Activated CD4-positive, alpha-beta T cell treated with anti-CD3 and anti-CD28 coated beads, Interleukin-2, amount 10 ng/mL, durations not matched to agents 7 days and 5 days (primary cell): Measurements from ENCODE around the gene ZNF148. TPM values are rescaled to one million over a fixed set of nuclear protein-coding genes. Genes with fewer than 3 reads are reported as not detected.

ENCODE experiments used
- CTCF ChIA-PET: fragments of 350-600 bp; sonication (Branson Sonifier 250); formaldehyde crosslinking; loops from one replicate; lab custom pipeline; 2021; ENCODE audit warnings: antibody characterized with exemption; lab: Charles Lee
- POLR2A ChIA-PET: fragments of 350-600 bp; sonication (Branson Sonifier 250); formaldehyde crosslinking; loops from one replicate; lab custom pipeline; 2021; ENCODE audit warnings: antibody characterized with exemption; lab: Charles Lee
- DNase-seq: peaks from one replicate; pipeline ENCODE4 v3.0.0-alpha.2; 2020
- H3K27ac Mint-ChIP-seq: one replicate; pipeline ENCODE4 v1.8.0; 2021; ENCODE audit warnings: mild to moderate bottlenecking, moderate library complexity, mixed read lengths
- H3K27me3 Mint-ChIP-seq: one replicate; pipeline ENCODE4 v1.8.0; 2021; ENCODE audit warnings: mixed read lengths
- H3K36me3 Mint-ChIP-seq: one replicate; pipeline ENCODE4 v1.8.0; 2021; ENCODE audit warnings: low read depth, mixed read lengths
- H3K4me1 Mint-ChIP-seq: one replicate; pipeline ENCODE4 v1.8.0; 2021; ENCODE audit warnings: mixed read lengths
- H3K4me3 Mint-ChIP-seq: one replicate; pipeline ENCODE4 v1.8.0; 2021; ENCODE audit warnings: mild to moderate bottlenecking, moderate library complexity, mixed read lengths
- H3K9me3 Mint-ChIP-seq: one replicate; pipeline ENCODE4 v1.8.0; 2021; ENCODE audit warnings: mixed read lengths
- total RNA-seq, 2 experiments: library from RNA; stranded (reverse); gene quantifications; one replicate each; pipeline ENCODE4 v1.2.3, GENCODE V29; 2021

The ZNF148 gene
- total RNA-seq, 2 experiments from 2014 or later = 39.3 to 46.1 TPM

DNA sequence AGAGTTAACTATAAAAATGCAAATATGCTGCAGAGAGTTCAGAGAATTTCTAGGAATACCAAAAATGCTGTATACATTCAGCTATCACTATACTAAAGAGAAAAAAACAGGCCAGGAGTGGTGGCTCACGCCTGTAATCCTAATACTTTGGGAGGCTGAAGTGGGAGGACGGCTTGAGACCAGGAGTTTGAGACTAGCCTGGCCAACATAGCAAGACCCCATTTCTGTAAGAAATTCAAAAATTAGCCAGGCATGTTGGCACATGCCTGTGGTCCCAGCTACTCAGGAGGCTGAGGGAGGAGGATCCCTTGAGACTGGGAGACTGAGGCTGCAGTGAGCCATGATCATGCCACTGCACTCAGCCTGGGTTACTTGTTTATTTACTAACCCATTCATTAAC, 87.9 kb downstream of the ZNF148 start:
- no peaks in the 10 kb centered on the region for H3K27me3 Mint-ChIP-seq
- no peaks in the 10 kb centered on the region for H3K4me1 Mint-ChIP-seq
- no peak overlapping the region for H3K27ac Mint-ChIP-seq

GRCh38 chr3:125281381-125281780, 93.7 kb downstream of the ZNF148 start:
- Mint-ChIP-seq H3K4me3 (no peak overlapping the region), H3K36me3 (peaks cover 38% of the 10 kb centered on the region), H3K9me3 (no peaks in the 10 kb centered on the region), H3K4me1 (no peaks in the 10 kb centered on the region), H3K27ac (no peak overlapping the region), H3K27me3 (no peaks in the 10 kb centered on the region)
- ChIA-PET POLR2A (no interaction called here), CTCF (interaction anchor here (1.1 kb wide), 1 partner anchor 44 kb away, joined by 3 read pairs; no protein-coding TSS in a partner anchor)
- no peak for DNase-seq

More for the DNA sequence above, 87.9 kb downstream of the ZNF148 start:
- no peaks in the 10 kb centered on the region for H3K9me3 Mint-ChIP-seq
- DNase-seq = no peak
- H3K36me3 Mint-ChIP-seq = peaks cover 46% of the 10 kb centered on the region
- no peak overlapping the region for H3K4me3 Mint-ChIP-seq
- ChIA-PET CTCF (no interaction called here), POLR2A (no interaction called here)

DNA sequence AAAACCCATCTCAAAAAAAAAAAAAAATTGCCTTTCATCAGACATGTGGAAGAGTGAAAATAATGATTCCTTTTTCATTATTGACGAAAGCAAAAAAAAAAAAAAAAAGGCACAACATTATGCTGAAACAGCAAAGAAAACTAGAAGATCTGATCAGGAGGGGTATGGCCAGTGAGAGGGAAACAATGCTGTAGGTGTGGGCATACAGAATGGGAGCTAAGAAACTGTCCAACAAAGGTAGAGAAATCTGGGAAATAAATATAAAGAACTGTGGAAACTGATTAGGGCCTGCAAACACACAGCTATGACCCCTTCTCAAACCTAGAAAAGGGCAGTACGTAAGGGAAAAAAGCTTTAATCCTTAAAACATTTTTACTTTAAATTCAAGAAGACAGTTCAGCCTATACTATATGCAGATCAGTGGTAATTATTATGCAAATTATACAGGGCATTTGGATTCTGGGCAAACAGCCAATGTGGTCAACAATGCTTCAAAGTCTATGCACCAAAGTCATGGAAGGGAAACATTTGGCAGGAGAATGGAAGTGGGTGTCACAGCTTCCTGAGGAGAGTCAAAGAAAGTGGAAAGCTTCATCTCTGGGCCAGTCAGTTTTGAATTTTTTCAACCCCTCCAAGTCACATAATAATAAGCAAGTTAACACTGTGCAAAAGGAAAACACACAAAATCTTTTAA, 94.3 kb downstream of the ZNF148 start:
- H3K36me3 Mint-ChIP-seq = peaks cover 38% of the 10 kb centered on the region
- H3K4me3 Mint-ChIP-seq = no peak overlapping the region
- no peaks in the 10 kb centered on the region for H3K4me1 Mint-ChIP-seq
- H3K9me3 Mint-ChIP-seq = no peaks in the 10 kb centered on the region
- no peak for DNase-seq
- H3K27me3 Mint-ChIP-seq = no peaks in the 10 kb centered on the region
- POLR2A ChIA-PET = no interaction called here
- no peak overlapping the region for H3K27ac Mint-ChIP-seq
- CTCF ChIA-PET = interaction anchor here (1.1 kb wide), 1 partner anchor 44 kb away, joined by 3 read pairs; no protein-coding TSS in a partner anchor

GRCh38 chr3:125278155-125278554, 97.0 kb downstream of the ZNF148 start:
- DNase-seq = no peak
- CTCF ChIA-PET = no interaction called here
- H3K36me3 Mint-ChIP-seq = peaks cover 30% of the 10 kb centered on the region
- no peak overlapping the region for H3K4me3 Mint-ChIP-seq
- H3K27ac Mint-ChIP-seq = no peak overlapping the region
- POLR2A ChIA-PET = no interaction called here
- H3K4me1 Mint-ChIP-seq = no peaks in the 10 kb centered on the region
- H3K9me3 Mint-ChIP-seq = no peaks in the 10 kb centered on the region
- no peaks in the 10 kb centered on the region for H3K27me3 Mint-ChIP-seq

DNA sequence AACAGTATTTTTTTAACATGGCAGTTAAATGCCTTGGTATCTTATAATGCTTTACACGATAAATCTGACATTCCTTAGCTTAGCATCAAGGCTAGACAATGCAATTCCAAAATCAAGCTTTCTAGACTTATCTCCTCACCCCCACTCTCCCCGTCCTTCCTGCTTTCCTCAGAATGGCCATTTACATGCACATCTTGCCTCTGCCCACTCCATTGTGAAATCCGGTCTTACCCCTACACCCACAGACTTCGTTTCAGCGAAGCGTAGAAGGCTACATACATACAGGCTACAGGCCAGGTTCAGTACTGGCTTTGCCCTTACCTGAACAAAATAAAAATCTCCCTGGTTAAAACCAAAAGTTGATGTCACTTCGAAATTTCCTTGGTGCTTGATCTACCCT, 104.0 kb downstream of the ZNF148 start:
- peaks cover 9% of the 10 kb centered on the region for H3K9me3 Mint-ChIP-seq
- no peak for DNase-seq
- H3K27ac Mint-ChIP-seq = no peak overlapping the region
- no peaks in the 10 kb centered on the region for H3K27me3 Mint-ChIP-seq
- ChIA-PET POLR2A (no interaction called here), CTCF (no interaction called here)
- H3K4me3 Mint-ChIP-seq = no peak overlapping the region
- H3K4me1 Mint-ChIP-seq = peaks cover 17% of the 10 kb centered on the region
- peaks cover 55% of the 10 kb centered on the region for H3K36me3 Mint-ChIP-seq

DNA sequence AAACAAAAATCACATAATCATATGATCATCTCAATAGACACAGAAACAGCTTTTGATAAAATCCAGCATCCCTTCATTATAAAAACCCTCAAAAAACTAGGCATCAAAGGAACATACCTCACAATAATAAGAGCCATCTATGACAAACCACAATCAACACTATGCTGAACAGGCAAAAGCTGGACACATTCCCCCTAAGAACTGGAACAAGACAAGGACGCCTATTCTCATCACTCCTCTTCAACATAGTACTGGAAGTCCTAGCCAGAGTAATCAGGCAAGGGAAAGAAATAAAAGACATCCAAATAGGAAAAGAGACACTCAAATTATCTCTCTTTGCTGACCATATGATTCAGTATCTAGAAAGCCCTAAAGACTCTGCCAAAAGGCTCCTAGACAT, 107.7 kb downstream of the ZNF148 start:
- no peak overlapping the region for H3K27ac Mint-ChIP-seq
- H3K4me3 Mint-ChIP-seq = no peak overlapping the region
- H3K27me3 Mint-ChIP-seq = no peaks in the 10 kb centered on the region
- ChIA-PET POLR2A (no interaction called here), CTCF (no interaction called here)
- DNase-seq = no peak
- peaks cover 62% of the 10 kb centered on the region for H3K36me3 Mint-ChIP-seq
- peaks cover 20% of the 10 kb centered on the region for H3K4me1 Mint-ChIP-seq
- peaks cover 9% of the 10 kb centered on the region for H3K9me3 Mint-ChIP-seq

DNA sequence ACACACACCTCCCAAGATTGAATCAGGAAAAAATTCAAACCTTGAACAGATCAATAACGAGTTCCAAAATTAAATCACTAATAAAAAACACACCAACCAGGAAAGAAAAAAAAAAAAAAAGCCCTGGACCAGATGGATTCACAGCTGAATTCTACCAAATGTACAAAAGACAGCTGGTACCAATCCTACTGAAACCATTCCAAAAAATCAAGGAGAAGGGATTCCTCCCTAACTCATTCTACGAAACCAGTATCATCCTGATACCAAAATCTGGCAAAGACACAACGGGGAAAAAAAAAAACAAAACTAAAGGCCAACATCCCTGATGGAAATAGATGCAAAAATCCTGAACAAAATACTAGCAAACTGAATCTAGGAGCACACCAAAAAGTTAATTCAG, 108.2 kb downstream of the ZNF148 start:
- Mint-ChIP-seq H3K4me1 (peaks cover 20% of the 10 kb centered on the region), H3K36me3 (peaks cover 59% of the 10 kb centered on the region), H3K27me3 (no peaks in the 10 kb centered on the region), H3K9me3 (peaks cover 9% of the 10 kb centered on the region), H3K27ac (no peak overlapping the region), H3K4me3 (no peak overlapping the region)
- DNase-seq = no peak
- ChIA-PET POLR2A (no interaction called here), CTCF (no interaction called here)

- Mint-ChIP-seq H3K27ac (no peak overlapping the region), H3K9me3 (peaks cover 6% of the 10 kb centered on the region), H3K4me3 (no peak overlapping the region), H3K27me3 (no peaks in the 10 kb centered on the region), H3K36me3 (peaks cover 46% of the 10 kb centered on the region), H3K4me1 (peaks cover 16% of the 10 kb centered on the region)
- ChIA-PET CTCF (no interaction called here), POLR2A (no interaction called here)
- DNase-seq = no peak
Measured at GRCh38 chr3:125262161-125262560, 113.0 kb downstream of the ZNF148 start.

DNA sequence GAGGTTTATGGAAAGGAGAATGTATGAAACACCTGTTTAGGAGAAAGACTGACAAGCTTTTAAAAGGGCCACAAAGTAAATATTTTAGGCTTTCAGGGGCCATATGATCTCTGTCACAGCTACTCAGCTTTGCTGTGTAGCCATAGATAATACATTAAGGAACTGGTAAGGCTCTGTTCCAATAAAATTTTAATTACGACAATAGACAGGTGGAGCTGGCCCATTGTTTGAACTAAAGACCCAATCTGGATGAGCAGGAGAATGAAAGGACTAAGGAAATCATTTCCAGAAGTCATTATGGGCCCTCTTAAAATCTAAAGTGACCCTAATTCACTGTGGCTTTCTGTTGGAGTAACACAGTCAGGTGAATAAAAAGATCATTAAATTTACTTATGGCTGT, 114.1 kb downstream of the ZNF148 start:
- ChIA-PET POLR2A (no interaction called here), CTCF (no interaction called here)
- Mint-ChIP-seq H3K36me3 (peaks cover 42% of the 10 kb centered on the region), H3K27me3 (no peaks in the 10 kb centered on the region), H3K27ac (no peak overlapping the region), H3K4me1 (peaks cover 4% of the 10 kb centered on the region), H3K4me3 (no peak overlapping the region), H3K9me3 (peaks cover 13% of the 10 kb centered on the region)
- DNase-seq = no peak

- H3K4me3 Mint-ChIP-seq = no peak overlapping the region
- CTCF ChIA-PET = no interaction called here
- H3K36me3 Mint-ChIP-seq = peaks cover 38% of the 10 kb centered on the region
- peaks cover 13% of the 10 kb centered on the region for H3K9me3 Mint-ChIP-seq
- no peaks in the 10 kb centered on the region for H3K27me3 Mint-ChIP-seq
- POLR2A ChIA-PET = no interaction called here
- H3K4me1 Mint-ChIP-seq = peaks cover 2% of the 10 kb centered on the region
- no peak for DNase-seq
- no peak overlapping the region for H3K27ac Mint-ChIP-seq
Measured at GRCh38 chr3:125260158-125260557, 115.0 kb downstream of the ZNF148 start.

DNA sequence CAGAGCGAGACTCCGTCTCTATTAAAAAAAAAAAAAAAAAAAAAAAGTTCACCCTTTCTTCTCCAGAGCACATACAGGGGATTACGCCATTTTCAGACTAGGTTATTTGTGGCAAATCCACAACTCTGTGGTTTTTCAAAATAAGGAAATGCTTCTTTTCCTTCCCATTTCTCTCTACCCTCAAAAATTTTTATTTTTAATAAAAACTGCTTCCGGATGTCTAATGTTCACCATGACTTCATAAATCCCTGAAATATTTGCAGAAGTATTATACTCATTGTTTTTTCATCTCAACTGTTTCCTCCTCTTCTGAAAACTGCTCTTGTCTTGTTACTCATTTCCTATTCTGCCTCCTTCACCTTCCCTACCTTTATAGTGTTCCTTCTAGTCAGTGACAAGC, 117.6 kb downstream of the ZNF148 start:
- Mint-ChIP-seq H3K27ac (no peak overlapping the region), H3K4me1 (peaks cover 2% of the 10 kb centered on the region), H3K9me3 (peaks cover 13% of the 10 kb centered on the region), H3K4me3 (no peak overlapping the region), H3K27me3 (no peaks in the 10 kb centered on the region), H3K36me3 (peaks cover 35% of the 10 kb centered on the region)
- DNase-seq = no peak
- ChIA-PET CTCF (no interaction called here), POLR2A (no interaction called here)

DNA sequence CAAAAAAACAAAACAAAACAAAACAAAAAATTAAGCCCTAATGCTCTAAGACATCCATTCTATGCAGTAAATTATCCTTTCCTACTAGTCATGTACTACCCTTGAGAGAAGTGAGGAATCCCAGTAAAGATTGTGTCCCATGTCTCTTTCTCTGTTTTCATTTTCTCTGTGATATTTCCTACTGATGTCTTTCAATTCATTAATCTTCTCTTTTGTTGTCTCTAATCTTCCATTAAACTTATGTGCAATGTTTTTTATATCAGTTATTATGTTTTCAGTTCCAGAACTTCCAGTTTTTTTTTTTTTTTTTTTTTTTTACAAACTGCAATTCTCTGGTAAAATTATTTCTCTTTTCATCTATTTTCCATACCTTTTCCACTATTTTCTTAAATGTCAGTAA, 118.5 kb downstream of the ZNF148 start:
- no peak overlapping the region for H3K4me3 Mint-ChIP-seq
- peaks cover 2% of the 10 kb centered on the region for H3K4me1 Mint-ChIP-seq
- no peak overlapping the region for H3K27ac Mint-ChIP-seq
- CTCF ChIA-PET = no interaction called here
- no peak for DNase-seq
- H3K36me3 Mint-ChIP-seq = peaks cover 35% of the 10 kb centered on the region
- no peaks in the 10 kb centered on the region for H3K27me3 Mint-ChIP-seq
- POLR2A ChIA-PET = no interaction called here
- H3K9me3 Mint-ChIP-seq = peaks cover 13% of the 10 kb centered on the region

- H3K36me3 Mint-ChIP-seq = peaks cover 13% of the 10 kb centered on the region
- H3K27ac Mint-ChIP-seq = no peak overlapping the region
- no peak for DNase-seq
- no peaks in the 10 kb centered on the region for H3K27me3 Mint-ChIP-seq
- ChIA-PET CTCF (interaction anchor here (1.4 kb wide), 1 partner anchor 31 kb away, joined by 3 read pairs; no protein-coding TSS in a partner anchor), POLR2A (no interaction called here)
- H3K4me3 Mint-ChIP-seq = no peak overlapping the region
- peaks cover 2% of the 10 kb centered on the region for H3K4me1 Mint-ChIP-seq
- H3K9me3 Mint-ChIP-seq = no peaks in the 10 kb centered on the region
Measured at GRCh38 chr3:125250973-125251372, 124.2 kb downstream of the ZNF148 start.

- ChIA-PET CTCF (no interaction called here), POLR2A (no interaction called here)
- Mint-ChIP-seq H3K4me1 (peaks cover 2% of the 10 kb centered on the region), H3K36me3 (peaks cover 23% of the 10 kb centered on the region), H3K9me3 (no peaks in the 10 kb centered on the region), H3K27ac (no peak overlapping the region), H3K27me3 (no peaks in the 10 kb centered on the region), H3K4me3 (no peak overlapping the region)
- no peak for DNase-seq
Measured at GRCh38 chr3:125246237-125246636, 128.9 kb downstream of the ZNF148 start.
